Stimulated activated CD4-positive, alpha-beta T cell treated with anti-CD3 and anti-CD28 coated beads, Interleukin-12 subunit alpha, Interleukin-12 subunit beta, amount 100 ng/mL, for 48 hours (primary cell): ENCODE measurements around the gene ST3GAL6.

Experiments
- DNase-seq, 3 donors: peaks; one replicate each; pipeline ENCODE4 v3.0.0-alpha.2; 2020; ENCODE audit warnings: low read depth in 2 of 3, low spot score in 1 of 3

ST3GAL6 gene, protein sequence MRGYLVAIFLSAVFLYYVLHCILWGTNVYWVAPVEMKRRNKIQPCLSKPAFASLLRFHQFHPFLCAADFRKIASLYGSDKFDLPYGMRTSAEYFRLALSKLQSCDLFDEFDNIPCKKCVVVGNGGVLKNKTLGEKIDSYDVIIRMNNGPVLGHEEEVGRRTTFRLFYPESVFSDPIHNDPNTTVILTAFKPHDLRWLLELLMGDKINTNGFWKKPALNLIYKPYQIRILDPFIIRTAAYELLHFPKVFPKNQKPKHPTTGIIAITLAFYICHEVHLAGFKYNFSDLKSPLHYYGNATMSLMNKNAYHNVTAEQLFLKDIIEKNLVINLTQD

DNA sequence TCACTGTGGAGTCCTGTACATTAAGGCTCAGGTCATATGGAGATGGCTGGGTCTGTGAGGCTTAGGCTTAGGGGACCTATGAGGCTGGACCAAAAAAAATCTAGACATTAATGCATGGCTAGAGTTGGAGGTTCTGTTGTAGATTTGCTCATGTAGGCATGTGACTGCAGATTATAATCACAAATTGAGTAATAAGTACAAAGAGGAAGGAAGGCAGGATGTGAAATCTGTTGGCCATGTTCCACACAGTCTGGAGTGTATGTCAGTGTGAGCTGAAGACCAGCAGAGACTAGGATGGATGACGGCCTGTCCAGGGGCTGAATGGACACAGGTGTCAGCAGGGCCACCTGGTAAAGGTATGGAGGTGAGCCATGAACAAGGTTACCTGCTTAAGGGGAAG, at the start of gene ST3GAL6:
TSS of gene ST3GAL6 (plus strand) at position 265 of the 400 bp plus-strand sequence. CDS start 5,101 bp downstream, outside the sequence.
- DNase-seq, result no peak

GRCh38 chr3:98713984-98714383, 49.2 kb upstream of the ST3GAL6 start:
- no peak for DNase-seq

GRCh38 chr3:98717584-98717983, 45.6 kb upstream of the ST3GAL6 start:
- no peak for DNase-seq

DNA sequence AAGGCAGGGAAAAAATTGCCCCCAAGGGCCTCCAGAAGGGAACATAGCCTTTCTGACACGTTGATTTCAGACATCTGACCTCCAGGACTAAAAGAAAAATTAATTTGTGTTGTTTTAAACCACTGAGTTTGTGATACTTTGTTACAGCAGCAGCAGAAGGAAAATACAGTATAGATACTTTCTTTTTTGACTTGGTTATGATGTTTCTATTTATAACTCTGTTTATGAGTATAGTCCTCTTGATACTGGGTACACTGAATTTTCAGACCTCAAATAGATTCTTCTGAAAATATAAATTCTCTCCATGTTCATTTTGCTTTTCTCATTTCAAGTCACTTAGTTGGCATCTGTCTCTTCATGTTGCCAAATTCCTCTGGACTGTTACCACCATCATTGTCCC, 44.4 kb upstream of the ST3GAL6 start:
- no peak for DNase-seq

DNA sequence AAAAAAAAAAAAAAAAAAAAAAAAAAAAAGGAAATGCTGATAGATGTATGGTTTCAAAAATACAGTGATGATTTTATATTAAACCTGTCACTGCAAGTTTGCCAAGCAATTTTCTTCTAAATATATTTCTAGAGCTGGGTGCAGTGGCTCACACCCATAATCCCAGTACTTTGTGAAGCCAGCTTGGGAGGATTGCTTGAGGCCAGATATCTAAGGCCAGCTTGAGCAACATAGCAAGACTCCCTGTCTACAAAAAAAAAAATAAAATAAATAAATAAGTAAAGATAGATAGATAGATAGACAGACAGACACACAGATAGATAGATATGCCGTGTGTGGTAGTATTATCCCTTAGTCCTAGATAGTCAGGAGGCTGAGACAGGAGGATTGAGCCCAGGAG, 41.4 kb upstream of the ST3GAL6 start:
- DNase-seq, result no peak

- DNase-seq, result no peak
Observed at GRCh38 chr3:98722389-98722788, 40.8 kb upstream of the ST3GAL6 start.

GRCh38 chr3:98725352-98725751, 37.8 kb upstream of the ST3GAL6 start:
- DNase-seq, result no peak

- no peak for DNase-seq
Observed at GRCh38 chr3:98726084-98726483, 37.1 kb upstream of the ST3GAL6 start.

- no peak for DNase-seq
Observed at GRCh38 chr3:98727638-98728037, 35.5 kb upstream of the ST3GAL6 start.

DNA sequence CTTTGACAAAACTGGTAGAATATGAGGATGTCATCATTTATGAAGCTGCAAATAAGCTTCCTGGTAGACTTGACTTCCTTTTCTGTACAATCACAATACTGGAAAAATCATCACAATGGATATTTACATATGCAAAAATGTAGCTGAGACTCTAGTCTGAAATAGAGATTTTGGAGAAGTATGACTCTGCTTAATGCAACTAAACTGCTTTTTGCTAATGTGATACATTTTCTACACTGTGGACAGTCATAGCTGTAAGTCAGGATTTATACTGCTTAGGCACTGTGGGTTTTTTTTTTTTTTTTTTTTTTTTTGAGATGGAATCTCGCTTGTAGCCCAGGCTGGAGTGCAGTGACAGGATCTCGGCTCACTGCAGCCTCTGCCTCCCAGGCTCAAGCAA, 34.5 kb upstream of the ST3GAL6 start:
- DNase-seq, result no peak

DNA sequence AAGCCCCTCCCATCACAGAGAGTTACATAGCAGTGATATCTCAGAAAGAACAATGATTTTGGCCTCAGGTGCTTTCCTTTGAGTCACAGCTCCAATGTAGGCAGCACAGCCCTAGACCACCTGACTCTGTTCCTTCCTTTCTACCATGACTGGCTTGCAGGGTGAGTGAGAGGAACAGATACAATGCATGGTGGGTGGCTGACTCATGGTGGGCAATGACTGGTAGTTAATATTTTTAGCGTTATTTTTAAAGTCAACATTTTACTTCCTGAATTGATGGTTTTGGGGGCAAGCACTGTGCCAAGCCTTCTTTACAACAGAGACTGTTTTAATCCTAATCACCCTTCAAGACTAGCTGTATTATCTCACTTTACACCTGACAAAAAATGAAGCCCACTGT, 32.8 kb upstream of the ST3GAL6 start:
- no peak for DNase-seq

DNA sequence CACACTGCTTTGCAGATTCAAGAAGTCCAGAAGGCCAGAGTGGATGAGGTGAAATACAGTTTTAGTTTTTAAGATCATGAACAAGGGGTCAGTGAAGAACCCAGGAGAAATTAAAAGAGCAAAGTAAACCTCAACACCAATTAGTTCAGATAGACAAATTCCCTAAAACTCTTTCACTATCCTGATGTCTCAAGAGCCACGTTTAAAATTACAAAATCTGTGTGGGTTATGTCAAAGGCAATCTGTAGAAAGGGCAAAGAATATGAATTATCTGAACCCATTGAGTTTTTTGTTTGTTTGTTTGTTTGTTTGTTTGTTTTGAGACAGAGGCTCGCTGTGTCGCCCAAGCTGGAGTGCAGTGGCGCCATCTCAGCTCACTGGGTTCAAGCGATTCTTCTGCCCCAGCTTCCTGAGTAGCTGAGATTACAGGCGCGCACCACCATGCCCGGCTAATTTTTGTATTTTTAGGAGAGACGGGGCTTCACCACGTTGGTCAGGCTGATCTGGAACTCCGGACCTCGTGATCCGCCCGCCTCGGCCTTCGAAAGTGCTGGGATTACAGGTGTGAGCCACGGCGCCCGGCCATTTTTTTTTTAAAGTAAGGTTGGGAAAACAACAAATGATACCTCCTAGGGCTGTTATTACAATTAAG, 32.1 kb upstream of the ST3GAL6 start:
- DNase-seq, result no peak

GRCh38 chr3:98731720-98732285, 31.3 kb upstream of the ST3GAL6 start:
- no peak for DNase-seq

DNA sequence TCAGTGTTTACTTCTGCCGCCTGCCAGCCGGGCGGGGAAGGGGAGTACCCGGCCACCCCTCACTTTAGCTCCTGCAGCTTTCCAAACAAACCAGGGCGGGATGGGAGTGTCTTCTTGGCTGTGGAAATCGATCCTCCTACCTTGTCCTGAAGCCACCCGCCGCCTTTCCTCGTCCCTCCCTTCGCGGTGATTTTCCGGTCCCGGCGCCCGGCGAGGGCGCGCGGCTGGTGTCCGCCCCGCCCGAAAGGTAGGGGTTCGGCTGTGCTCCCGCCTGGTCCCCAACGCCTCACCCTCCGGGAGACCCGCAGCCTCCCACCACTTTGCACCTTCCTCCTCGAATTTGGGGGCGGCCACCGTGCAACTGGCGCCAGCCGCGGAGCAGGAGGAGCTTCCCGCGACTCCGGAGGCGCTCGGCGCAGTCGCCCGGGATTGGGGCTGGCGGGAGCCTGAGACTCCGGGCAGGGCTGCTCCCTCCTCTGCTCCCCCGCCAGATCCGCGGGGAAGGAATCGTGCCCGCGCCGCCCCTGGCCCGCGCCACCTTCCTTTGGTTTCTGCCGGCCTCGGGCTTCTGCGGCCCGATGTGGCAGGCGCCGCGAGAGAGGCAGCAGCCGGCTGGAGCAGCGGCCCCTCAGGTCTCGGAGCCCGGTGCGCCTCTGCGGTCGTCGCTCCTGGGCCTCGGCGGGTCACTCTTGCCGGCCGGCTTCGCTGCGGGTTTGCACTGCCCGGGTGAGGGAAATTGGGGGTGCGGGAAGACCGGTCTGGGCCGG, 30.7 kb upstream of the ST3GAL6 start:
- no peak for DNase-seq

DNA sequence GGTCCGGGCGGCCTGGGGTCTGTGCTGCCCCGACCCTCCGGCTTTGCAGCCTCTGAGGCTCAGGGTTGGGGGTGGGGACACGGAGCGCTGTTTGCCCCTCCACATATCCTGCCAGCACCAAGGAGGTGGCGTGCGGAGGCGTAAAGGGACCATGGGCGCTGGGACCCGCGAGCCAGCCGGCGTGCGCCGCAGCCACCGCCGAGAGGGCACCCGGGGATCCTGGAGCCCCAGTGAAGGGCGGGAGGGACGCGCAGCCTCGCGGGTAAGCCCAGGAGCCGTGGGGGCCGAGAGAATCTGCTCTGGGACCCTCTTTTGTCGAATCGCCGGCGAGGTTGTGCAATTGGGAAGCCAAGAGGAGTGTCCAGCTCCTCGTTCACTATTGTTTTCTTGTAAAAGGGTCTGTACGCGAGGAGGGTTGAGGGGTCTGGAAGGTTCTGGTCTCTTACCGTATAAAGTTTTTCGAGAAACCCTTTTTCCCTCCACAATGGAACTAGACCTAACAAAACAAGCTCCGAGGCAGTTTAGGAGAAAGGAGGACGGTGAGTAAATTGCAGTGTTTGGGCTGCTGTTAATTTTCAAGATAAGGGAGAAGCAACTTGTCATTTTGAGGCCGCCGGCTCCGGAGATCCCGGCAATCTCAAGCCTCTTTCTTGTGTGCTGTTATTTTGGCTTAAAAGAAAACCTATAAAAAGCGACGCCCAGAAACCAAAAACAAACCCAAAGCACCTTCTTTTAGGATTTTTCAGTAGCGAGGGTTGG, 29.9 kb upstream of the ST3GAL6 start:
- DNase-seq, result no peak

DNA sequence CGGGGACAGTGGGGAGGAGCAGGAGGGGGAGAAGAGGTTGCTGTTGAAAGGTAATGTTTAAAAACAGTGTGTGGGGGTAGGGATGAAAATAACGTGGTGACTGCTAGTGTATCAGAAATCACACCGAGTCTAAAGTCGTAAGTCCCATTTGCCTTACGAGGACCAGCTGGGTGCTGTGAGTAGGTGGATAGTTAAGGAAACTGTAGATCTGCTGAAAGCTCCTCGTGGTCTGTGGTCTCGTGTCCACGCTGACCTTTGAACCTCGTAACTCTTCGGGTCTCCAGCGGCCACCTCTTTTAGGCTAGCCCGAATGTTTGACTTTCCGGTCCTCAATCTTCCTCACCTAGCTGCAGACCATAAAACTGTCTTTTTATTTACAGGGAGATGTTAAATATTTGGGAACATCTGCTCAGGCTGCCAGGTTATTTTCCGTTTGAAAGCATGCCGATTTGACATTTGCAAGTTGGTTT, 29.3 kb upstream of the ST3GAL6 start:
- DNase-seq, result no peak

- DNase-seq, result no peak
Observed at GRCh38 chr3:98734306-98734705, 28.8 kb upstream of the ST3GAL6 start.

GRCh38 chr3:98734735-98735134, 28.4 kb upstream of the ST3GAL6 start:
- no peak for DNase-seq

DNA sequence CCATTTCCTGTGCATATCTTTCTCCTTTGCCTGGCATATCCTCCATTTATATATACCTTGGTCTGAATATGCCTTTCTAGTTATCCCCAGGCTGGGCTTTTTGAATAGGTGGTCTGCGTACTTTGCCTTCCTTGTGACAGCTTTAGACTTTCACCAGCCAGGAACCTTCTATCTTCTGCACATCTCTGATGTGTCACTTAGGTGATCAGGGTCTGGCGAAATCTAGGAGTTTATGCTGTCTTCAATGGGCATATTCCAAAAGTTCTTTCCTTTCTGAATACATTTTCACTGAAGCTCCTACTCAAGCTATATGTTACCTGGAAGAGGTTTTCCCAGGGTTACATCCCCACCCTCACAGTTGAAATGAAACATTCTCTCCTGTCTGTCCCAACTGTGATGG, 27.8 kb upstream of the ST3GAL6 start:
- DNase-seq, result no peak

DNA sequence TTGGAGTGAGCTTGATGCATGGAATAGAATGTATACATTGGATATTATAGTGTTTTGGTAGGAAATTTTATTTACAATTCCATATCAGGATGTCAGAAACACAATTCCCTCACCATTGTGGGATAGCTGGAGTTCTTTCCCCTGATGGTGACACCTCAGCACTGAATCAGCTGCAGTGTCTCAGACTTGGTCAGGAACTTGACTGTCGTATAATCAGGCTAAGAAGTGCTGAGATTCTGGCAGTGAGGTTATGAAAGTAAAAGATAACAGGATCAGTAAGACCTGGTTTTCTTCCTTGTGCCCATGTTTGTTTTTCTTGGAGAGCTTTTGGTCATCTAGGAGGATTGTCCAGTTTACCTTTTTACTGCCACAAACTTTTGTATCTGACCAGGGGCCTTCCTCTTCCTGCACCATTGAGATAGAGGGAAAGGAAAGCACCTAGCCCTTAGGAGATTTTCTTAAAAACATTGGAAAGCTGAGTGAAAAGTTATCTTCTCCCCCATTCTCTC, 27.3 kb upstream of the ST3GAL6 start:
- DNase-seq, result no peak

GRCh38 chr3:98737301-98737700, 25.8 kb upstream of the ST3GAL6 start:
- no peak for DNase-seq
